HG03469 (cell line): ENCODE data around the gene UPF1.

Experiments
- ATAC-seq: cut with Tn5 transposase; IDR thresholded peaks from one replicate; pipeline ENCODE4 v1.9.1; 2021; ENCODE audit warnings: mild to moderate bottlenecking, moderate library complexity, moderate number of reproducible peaks; ENCODE audit not compliant: unreplicated experiment

The UPF1 gene

DNA sequence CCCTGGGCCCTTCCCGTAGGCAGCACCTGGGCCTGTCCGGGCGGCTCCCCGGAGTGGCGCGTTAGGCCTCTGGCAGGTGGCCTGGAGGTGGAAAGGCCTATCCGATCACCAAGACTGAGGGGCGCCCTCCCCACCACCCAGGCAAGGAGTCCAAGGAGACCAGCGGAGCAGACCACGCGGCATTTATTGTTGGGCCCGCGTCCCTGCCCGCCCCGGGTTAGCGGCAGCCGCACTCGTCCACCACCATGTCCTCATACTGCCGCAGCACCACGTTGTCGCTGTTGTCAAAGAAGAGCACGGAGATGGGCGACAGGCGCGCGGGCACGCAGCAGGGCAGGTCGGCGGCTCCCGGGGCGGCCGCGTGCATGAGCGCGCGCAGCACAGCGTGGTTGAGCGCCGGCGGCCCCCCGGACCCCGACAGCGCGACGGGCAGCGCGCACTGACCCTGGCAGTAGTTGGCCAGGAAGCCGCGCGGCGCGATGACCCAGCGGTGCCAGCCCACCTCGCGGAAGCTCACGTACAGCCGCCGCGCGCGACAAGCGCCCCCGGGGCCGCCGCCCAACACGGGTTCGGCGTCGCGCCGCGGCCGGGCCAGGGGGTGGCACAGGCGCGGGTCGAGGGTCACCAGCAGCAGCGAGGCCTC, 36.7 kb downstream of the UPF1 start:
- no peak for ATAC-seq

DNA sequence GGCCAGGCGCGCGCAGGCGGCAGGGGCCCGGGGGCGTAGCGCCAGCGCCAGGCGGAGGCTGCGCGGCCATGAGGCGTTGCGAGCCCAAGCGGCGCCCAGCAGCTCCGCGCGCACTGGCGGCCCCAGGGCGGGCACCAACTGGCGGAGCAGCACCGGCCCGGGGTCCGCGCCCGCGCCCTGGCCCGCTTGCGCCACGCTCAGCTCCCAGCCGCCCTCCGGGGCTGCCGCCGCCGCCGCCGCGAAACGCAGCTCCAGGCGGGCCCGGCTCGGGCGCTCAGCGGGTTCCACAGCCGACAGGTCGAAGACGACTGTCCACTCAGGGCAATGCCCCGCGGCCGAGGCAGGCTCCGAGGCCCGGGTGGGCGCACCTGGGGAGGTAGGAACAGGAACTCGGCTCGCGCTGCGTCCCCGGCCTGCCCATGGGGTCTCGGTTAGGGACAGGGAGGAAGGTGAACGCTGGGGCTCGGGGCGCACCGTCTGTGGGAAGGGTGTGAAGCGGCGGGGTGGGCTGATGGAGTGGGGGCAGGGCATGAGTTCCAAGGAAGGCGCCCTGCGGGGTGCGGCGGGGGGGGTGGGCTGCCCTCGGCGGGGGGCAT, 37.4 kb downstream of the UPF1 start:
- no peak for ATAC-seq

DNA sequence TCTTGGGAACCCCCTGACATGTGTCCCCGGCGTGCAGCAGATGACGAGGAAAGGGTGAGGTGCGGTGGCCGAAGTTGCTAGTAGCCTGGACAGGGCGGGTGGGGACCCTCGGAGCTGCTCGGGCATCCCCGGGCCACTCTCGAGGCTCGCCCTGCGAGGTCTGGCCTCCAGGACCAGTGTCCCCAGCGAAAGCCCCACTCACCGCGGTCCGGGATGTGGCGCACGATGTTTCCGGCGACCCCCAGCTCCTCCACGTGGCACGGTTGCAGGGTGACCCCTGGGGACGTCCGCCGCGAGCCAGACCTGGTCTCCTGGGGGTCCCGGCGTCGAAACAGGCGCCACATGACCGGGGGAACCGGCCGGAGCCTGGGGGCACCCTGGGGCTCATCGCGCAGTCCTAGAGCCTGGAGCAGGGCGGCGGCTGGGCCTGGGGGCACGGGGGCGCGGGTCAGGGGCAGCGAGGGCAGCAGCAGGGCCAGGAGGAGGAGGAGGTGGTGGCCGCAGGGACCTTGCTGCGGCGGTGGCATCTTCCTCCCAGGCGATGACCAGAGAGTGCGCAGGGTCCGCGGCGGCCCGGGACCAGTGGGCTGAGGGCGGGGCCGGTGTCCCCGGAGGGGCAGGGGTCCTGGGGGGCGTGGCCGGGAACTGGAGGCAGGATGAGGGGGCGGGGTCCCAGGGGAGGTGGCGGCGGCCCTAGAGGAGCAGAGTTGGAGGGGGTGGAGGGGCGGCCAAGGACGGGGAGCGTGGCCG, 38.2 kb downstream of the UPF1 start:
- no peak for ATAC-seq

DNA sequence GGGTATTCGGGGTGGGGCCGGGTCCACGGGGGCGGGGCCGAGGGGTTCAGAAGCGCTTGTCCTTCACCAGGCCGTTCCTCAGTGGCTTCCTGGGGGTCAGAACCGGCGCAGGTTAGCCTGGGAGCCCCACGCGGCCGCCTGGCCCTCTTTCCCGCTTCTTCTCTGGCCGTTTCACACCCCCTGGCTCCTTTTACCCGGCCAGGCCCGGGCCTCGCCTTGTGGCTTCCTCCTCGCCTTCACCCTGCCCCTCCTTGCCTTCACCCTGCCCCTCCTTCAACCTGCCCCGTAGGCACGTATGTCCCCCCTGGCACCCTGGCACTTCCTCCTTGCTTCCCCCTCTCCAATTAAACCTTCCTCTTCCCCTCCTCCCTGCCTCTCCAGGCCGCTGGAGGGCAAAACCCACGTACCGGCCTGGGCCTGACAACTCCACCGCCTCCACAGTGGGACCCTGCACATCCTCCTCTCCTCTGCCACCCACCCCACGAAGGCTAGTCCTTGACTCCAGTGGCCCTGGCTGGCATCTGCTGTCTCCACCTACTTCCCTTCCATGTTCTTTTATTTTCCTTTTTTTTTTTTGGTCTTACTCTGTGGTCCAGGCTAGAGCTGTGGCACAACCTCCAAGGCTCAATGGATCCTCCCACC, 38.9 kb downstream of the UPF1 start:
- no peak for ATAC-seq

DNA sequence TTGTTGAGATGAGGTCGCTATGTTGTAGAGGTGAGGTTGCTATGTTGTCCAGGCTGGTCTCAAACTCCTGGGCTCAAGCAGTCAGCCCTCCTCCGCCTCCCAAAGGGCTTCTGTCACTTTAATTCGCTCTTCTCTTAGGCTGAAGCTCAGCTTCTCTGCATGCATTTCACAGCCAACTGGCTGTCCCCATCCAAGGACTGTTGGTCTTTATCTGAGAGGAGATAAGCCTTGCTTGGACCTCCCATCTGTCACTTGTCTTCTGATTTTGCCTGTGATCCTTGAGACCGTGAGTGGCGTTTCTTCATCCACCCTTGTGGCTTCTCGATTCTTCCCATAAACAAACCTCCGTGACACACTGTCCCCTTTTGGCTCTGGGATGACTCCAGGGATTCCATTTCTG, 39.8 kb downstream of the UPF1 start:
- no peak for ATAC-seq

DNA sequence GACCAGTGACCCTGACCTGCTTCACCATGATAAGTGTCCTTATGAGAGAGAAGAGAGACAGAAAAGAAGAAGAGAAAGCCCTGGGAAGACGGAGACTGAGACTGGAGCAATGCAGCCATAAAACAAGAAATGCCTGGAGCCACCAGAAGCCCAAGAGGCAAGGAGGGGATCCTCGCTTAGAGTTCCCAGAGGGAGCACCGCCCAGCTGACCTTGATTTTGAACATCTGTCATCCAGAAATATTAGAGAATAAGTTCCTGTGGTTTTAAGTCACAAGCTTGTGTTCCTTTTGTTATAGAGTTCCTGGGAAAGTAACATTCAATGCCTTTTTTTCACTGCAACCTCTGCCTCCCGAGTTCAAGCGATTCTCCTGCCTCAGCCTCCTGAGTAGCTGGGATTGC, 44.0 kb downstream of the UPF1 start:
- no peak for ATAC-seq

DNA sequence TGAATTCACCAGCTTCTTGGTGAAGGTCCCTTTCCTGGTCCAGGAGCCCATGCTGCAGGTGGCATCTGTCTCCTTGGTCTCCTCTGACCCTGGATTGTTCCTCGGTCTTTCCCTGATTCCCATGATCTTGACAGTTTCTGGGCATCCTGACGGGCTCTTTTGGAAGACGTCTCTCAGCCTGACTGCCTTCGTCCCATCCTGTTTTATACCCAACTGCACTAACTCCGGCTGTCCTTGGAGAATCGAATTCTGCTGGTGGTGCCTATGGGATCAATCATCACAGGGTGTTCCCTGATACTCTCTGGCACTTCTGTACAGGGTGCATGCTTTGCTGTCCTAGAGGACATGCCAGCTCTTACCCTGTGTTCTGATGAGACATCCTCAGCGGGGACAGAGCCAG, 45.1 kb downstream of the UPF1 start:
- no peak for ATAC-seq

DNA sequence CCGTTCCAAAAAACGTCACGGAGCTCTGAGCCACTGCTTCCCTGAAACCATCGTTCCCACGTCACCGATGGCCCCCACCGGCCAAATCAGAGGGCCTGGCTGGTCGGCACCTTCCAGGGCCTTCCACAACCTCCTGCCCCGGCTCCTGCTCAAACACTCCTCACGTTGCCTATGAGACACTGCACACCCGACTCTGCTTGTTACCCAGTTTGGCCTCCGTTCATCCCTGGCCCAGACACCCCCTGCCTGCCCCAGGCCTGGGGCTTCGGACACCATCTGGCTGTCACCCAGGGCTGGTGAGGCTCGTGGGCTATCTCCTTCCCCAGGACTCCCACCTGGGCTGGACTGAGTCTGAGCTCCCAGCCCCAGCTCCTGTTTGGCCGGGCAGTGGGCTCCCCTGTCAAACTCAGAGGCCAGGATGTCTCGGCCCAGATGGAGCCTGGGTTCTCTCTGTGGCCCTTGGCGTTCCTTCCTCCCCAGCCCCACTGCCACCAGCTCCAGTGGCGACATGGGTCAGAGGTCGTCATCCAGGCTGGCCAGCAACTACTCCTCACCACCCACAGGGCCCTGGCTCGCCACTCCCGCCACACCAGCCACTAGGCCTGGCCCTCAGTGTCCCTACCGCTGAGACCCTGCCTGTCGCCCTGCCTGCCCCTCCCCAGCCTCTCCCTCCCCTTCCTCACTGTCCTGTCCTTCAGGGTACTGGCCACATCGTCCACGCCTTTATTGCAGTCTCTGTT, 46.5 kb downstream of the UPF1 start:
- no peak for ATAC-seq

DNA sequence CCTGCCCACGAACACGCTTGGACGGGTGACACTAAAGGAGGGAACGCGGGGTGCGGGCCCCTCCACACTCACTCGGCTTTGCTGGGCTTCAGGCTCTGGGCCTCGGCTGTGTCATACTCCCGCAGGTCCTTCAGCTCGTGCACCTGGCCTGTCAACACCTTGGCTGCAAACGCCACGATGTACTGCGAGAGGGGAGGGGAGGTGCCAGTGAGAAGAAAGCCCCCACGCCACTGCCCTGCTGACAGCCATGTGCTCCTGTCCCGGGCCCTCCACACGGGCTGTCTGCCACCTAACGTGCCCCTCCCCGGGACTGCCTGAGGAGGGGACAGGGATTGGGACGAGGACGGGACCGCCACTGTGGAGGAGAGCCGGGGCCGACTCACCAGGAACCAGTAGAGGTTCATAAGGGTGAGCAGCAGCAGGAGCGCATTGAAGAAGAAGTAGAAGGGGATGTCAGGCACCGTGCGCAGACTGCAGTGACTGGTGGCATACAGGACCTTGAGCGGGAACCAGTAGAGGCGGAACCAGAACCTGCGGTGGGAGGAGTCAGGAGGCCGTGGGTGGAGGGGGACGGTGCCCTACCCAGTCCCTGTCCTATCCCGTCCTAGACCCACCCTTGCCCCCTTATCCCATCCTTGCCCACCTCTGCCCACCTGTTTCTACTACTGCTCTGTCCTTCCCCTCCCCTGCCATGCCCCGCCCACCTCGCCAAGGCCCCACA, 47.3 kb downstream of the UPF1 start:
- ATAC-seq = no peak

DNA sequence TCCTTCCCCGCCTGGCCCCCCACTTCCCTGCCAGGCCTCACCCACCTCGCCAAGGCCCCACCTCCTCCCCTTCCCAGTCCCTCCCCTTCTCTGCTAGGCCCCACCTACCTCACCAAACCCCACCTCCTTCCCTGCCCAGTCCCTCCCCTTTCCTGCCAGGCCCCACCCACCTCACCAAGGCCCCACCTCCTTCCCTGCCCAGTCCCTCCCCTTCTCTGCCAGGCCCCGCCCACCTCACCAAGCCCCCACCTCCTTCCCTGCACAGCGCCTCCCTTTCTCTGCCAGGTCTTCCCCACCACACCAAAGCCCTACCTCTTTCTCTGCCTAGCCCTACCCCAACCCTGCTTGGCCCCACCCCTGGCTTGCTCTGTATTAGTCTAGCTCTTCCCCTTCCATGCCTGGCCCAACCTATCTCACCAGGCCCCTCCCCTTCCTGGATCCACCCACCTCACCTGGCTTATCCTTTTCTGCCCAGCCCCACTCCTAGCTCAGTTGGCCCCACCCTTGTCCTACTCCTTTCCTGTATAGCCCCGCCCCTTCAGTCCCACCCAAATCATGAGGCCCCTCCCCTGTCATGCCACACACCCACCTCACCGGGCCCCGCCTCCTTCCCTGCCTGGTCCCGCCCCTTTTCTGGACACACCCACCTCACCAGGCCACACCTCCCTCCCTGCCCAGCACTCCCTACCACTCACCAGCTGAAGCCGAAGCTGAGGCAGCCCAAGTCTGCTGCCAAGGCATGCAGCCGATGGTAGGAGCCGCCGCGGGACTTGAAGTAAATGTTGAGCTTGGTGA, 48.0 kb downstream of the UPF1 start:
- no peak for ATAC-seq

DNA sequence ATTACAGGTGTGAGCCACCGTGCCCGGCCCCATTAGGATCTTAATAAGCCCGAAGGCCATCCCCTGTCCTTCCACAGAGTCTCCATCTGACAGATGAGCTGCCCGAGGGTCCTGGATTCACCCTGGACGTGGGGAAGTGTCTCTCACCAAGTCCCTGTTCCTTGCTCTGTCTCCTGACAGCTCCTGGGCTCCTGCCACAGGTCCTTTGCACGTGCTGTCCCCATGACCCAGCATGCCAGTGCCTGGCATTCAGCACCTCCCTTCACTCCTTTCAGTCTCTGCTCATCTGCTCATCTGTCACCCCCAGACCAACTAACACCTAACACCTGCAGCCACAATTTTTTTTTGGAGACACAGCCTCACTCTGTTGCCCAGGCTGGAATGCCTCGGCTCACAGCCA, 49.7 kb downstream of the UPF1 start:
- no peak for ATAC-seq

DNA sequence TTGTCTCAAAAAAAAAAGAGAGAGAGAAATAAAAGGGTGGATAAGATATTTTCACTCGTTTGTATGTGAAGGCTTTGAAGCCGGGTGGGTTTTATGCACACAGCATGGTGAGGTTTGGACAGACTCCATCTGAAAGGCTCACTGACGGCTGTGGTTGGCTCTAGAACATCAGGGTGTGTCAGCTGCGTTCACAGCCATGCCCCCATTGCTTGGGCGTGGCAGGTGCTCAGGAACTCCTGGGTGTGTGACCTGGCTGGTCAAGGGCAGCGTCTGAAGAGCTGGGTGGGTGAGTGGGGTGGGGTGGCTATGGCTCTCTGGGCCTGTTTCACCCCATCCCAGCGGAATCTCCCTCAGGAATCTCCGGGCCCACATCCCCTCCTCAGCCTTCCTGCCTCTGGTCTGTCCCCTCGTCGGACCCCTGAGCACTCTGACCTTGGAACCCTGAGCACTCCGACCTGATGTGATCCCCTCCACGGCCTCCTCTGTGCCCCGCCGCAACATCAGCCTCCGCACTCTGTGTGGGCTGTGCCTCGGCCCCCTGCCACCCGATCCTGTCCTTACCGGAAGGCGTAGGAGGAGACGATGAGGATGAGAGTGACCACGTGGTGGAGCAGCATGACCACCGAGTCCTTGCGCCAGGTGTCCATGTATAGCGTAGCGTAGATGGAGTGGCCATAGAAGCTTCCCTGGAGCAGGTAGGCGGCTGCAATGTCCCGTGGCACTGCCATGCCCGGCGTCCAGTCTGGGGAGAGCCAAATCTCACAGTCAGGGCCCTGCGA, 52.0 kb downstream of the UPF1 start:
- ATAC-seq = no peak

DNA sequence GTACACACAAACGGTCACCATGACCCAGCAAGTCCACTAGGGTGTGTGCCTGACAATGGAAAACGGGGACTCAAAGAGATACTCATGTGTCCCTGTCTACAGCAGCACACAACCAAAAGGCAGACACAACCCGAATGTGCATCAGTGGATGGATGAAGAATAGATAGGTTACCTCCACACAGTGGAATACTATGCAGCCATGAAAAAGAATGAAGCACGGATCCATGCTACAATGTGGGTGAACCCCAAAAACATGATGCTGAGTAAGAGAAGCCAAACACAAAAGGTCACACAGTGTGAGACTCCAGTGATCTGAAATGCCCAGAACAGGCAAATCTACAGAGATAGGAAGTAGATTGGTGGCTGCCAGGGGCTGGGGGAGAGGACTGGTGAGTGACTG, 55.2 kb downstream of the UPF1 start:
- ATAC-seq = no peak

DNA sequence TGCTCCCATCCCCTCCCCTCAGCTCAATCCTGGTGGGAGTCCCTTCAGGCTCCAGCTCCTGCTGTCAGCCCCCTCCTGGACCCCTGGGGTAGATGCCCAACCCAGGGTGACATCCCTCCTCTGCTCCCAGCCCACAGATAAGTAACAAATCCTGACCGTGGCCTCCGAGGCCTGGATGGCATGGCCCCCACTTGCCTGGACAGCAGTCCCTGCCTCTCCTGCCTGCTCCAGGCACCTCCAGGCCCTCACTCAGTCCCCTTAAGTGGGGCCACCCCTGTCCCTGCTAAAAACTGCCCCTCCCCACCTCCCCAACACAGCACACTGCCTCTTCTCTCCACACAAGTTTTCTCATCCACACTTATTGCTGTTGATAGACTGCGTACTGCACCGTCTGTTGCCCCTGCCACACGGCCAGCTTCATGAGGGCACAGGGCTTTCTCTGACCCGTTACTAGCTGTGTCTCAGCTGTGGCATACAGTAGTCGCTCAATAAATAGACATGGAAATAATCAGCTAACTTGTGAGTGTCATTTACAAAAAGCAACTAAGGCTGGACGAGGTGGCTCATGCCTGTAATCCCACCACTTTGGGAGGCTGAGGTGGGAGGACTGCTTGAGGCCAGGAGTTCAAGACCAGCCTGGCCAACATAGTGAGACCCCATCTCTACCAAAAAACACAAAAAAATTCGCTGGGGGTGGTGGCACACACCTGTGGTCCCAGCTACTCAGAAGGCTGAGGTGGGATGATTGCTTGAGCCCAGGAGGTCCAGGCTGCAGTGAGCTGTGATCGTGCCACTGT, 58.4 kb downstream of the UPF1 start:
- ATAC-seq = no peak

DNA sequence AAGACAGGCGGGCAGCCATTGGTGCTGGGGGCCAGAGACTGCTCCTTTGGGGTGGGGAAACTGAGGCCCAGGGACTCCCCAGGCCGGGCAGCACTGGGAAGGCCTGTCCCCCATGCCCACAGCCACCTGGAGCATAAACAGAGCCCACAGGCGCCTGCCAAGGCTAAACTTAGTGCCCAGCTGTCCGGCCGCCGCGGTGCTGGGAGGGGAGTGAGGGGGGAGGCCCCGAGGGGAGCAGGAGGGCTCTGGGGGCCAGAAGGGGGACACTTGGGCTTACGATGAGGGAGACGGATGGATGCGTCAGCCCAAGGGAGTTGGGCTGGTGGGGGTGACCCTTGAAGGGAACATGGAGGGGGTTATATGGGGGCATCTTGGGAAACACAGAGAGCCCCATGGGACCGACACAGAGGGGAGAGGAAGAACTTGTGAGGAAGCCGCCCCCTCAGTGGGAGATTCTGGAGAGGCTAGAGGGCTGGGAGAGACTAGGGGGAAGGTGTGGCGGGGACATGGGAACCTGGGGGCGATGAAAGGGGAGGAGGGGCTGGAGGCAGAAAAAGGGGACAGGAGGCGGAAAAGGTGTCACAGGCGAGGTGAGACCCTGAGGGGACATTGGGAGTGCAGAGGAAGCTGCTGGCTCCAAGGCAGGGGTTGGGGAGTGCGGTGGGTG, 62.0 kb downstream of the UPF1 start:
- ATAC-seq = no peak

DNA sequence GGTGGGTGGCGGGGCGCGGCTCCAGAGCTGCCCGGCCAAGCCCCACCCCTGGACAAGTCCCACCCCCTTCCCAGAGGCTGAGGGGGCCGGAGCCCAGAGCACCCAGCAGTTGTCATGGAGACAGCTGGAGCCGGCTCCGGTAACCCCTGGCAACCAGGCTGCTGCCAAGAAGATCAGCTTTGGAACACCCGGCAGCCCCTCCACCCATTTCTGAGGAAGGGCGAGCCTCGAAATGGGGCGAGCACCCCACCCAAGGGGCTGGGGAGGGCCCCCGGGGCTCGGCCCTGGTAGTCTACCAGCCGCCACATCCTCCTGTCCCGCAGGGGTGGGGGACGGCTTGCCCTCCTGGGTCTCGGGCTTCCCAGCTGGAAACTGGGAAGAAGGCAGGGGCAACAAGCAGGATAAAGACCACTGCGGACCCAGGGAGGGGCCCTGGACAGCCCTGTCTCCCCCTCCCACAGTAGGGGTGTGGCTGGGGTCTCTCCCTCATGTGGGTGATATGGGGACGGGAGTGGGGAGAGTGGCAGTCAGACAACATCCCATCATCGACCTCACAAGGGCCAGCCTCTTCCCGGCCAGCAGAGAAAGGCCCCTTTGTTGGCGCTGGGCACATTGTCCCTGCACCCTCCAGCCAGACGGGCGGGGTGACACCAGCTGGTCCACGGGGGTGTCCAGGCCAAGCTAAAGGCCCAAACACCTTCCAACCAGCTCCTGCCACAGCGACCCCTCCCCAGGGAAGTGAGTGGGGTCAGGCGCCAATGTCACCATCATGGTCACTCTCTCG, 62.7 kb downstream of the UPF1 start:
- no peak for ATAC-seq
